Measurements from ENCODE around the gene TSPEAR. TPM values are rescaled to one million over a fixed set of nuclear protein-coding genes. Genes with fewer than 3 reads are reported as not detected.
A peak's percentile ranks its signal among the peaks of the same experiment; 100 is the strongest.
"Not testable (repeated sequence)": the region's sequence is repeated elsewhere in the genome, so short reads cannot be mapped to it uniquely, and the experiment has no call there.

Gene TSPEAR
- total RNA-seq, 1 donor from 2014 or later = not detected

GRCh38 chr21:44684483-44684882, 26.9 kb downstream of the TSPEAR start:
- H3K27me3 Mint-ChIP-seq = peaks cover 18% of the 10 kb centered on the region
- peaks cover under 1% of the 10 kb centered on the region for H3K9me3 Mint-ChIP-seq
- H3K4me3 Mint-ChIP-seq = no peak overlapping the region
- no peak for DNase-seq
- no peaks in the 10 kb centered on the region for H3K36me3 Mint-ChIP-seq (ENCODE audit: low read depth)
- H3K27ac Mint-ChIP-seq = no peak overlapping the region
- intact Hi-C loops (cut with micrococcal nuclease) = no loop called here
- H3K4me1 Mint-ChIP-seq = peaks cover 8% of the 10 kb centered on the region

GRCh38 chr21:44684077-44684476, 27.3 kb downstream of the TSPEAR start:
- Mint-ChIP-seq H3K4me3 (no peak overlapping the region), H3K4me1 (peaks cover 8% of the 10 kb centered on the region), H3K27me3 (peaks cover 18% of the 10 kb centered on the region), H3K9me3 (peaks cover 4% of the 10 kb centered on the region), H3K36me3 (ENCODE audit: low read depth) (no peaks in the 10 kb centered on the region), H3K27ac (no peak overlapping the region)
- intact Hi-C loops (cut with micrococcal nuclease) = no loop called here
- DNase-seq = no peak

GRCh38 chr21:44682580-44683151, 28.7 kb downstream of the TSPEAR start:
- H3K36me3 Mint-ChIP-seq (ENCODE audit: low read depth) = no peaks in the 10 kb centered on the region

GRCh38 chr21:44681861-44682579, 29.4 kb downstream of the TSPEAR start, which contains the start of gene KRTAP12-1:
TSS of gene KRTAP12-1 (minus strand) at chr21:44682163. CDS start at chr21:44682123, 40 bp downstream.
- Mint-ChIP-seq H3K27ac (no peak within 1 kb of the TSS), H3K36me3 (ENCODE audit: low read depth) (no peaks in the 10 kb centered on the region), H3K9me3 (peaks cover 4% of the 10 kb centered on the region), H3K27me3 (peaks cover 20% of the 10 kb centered on the region), H3K4me1 (peaks cover 8% of the 10 kb centered on the region), H3K4me3 (no peak within 1 kb of the TSS)
- intact Hi-C loops (cut with micrococcal nuclease) = no loop called here
- no peak for DNase-seq

More at GRCh38 chr21:44682580-44683151, 28.7 kb downstream of the TSPEAR start:
- Mint-ChIP-seq H3K4me1 (peaks cover 8% of the 10 kb centered on the region), H3K27ac (no peak overlapping the region), H3K4me3 (no peak overlapping the region), H3K9me3 (peaks cover 4% of the 10 kb centered on the region), H3K27me3 (peaks cover 18% of the 10 kb centered on the region)
- intact Hi-C loops (cut with micrococcal nuclease) = no loop called here
- DNase-seq = no peak

GRCh38 chr21:44681152-44681551, 30.2 kb downstream of the TSPEAR start:
- Mint-ChIP-seq H3K36me3 (ENCODE audit: low read depth) (no peaks in the 10 kb centered on the region), H3K27ac (no peak overlapping the region), H3K27me3 (peaks cover 23% of the 10 kb centered on the region), H3K9me3 (peaks cover 9% of the 10 kb centered on the region), H3K4me1 (peaks cover 4% of the 10 kb centered on the region), H3K4me3 (no peak overlapping the region)
- DNase-seq = no peak
- intact Hi-C loops (cut with micrococcal nuclease) = no loop called here

- Mint-ChIP-seq H3K4me3 (no peak overlapping the region), H3K9me3 (peaks cover 26% of the 10 kb centered on the region), H3K27ac (no peak overlapping the region), H3K36me3 (ENCODE audit: low read depth) (peaks cover 5% of the 10 kb centered on the region), H3K27me3 (peaks cover 28% of the 10 kb centered on the region), H3K4me1 (no peaks in the 10 kb centered on the region)
- DNase-seq = peak; percentile 34
- intact Hi-C loops (cut with micrococcal nuclease) = no loop called here
Observed at GRCh38 chr21:44677881-44678280, 33.5 kb downstream of the TSPEAR start.

GRCh38 chr21:44671911-44672310, 39.5 kb downstream of the TSPEAR start:
- Mint-ChIP-seq H3K27me3 (peaks cover 15% of the 10 kb centered on the region), H3K36me3 (ENCODE audit: low read depth) (peaks cover 10% of the 10 kb centered on the region), H3K4me1 (no peaks in the 10 kb centered on the region), H3K9me3 (peaks cover 35% of the 10 kb centered on the region), H3K27ac (no peak overlapping the region), H3K4me3 (no peak overlapping the region)
- intact Hi-C loops (cut with micrococcal nuclease) = no loop called here
- DNase-seq = no peak

- intact Hi-C loops (cut with micrococcal nuclease) = no loop called here
- Mint-ChIP-seq H3K27ac (no peak overlapping the region), H3K4me1 (no peaks in the 10 kb centered on the region), H3K9me3 (peaks cover 30% of the 10 kb centered on the region), H3K4me3 (no peak overlapping the region), H3K27me3 (peaks cover 13% of the 10 kb centered on the region), H3K36me3 (ENCODE audit: low read depth) (peaks cover 10% of the 10 kb centered on the region)
- DNase-seq = peak; percentile 43
Observed at GRCh38 chr21:44670642-44671432, 40.5 kb downstream of the TSPEAR start.

- Mint-ChIP-seq H3K27ac (no peak overlapping the region), H3K36me3 (ENCODE audit: low read depth) (peaks cover 3% of the 10 kb centered on the region), H3K9me3 (peaks cover 21% of the 10 kb centered on the region), H3K27me3 (peaks cover 13% of the 10 kb centered on the region), H3K4me1 (no peaks in the 10 kb centered on the region), H3K4me3 (no peak overlapping the region)
- intact Hi-C loops (cut with micrococcal nuclease) = no loop called here
- DNase-seq = no peak
Observed at GRCh38 chr21:44667612-44668011, 43.8 kb downstream of the TSPEAR start.

- Mint-ChIP-seq H3K4me3 (no peak within 1 kb of the TSS), H3K36me3 (ENCODE audit: low read depth) (peaks cover 4% of the 10 kb centered on the region), H3K27me3 (peaks cover 20% of the 10 kb centered on the region), H3K4me1 (no peaks in the 10 kb centered on the region), H3K9me3 (peaks cover 27% of the 10 kb centered on the region), H3K27ac (no peak within 1 kb of the TSS)
- DNase-seq = no peak
- intact Hi-C loops (cut with micrococcal nuclease) = no loop called here
Observed at GRCh38 chr21:44666401-44667320, 44.7 kb downstream of the TSPEAR start, which contains the start of gene KRTAP12-2. TSS of gene KRTAP12-2 (minus strand) at chr21:44666927. CDS start at chr21:44666886, 41 bp downstream.

- no peak overlapping the region for H3K4me3 Mint-ChIP-seq
- no peak for DNase-seq
- intact Hi-C loops (cut with micrococcal nuclease) = no loop called here
- H3K36me3 Mint-ChIP-seq (ENCODE audit: low read depth) = peaks cover 4% of the 10 kb centered on the region
- H3K27me3 Mint-ChIP-seq = peaks cover 20% of the 10 kb centered on the region
- H3K27ac Mint-ChIP-seq = no peak overlapping the region
- H3K4me1 Mint-ChIP-seq = no peaks in the 10 kb centered on the region
- H3K9me3 Mint-ChIP-seq = peaks cover 28% of the 10 kb centered on the region
Observed at GRCh38 chr21:44664691-44665090, 46.7 kb downstream of the TSPEAR start.

GRCh38 chr21:44661567-44661966, 49.8 kb downstream of the TSPEAR start:
- H3K36me3 Mint-ChIP-seq (ENCODE audit: low read depth) = peaks cover 26% of the 10 kb centered on the region
- peaks cover 30% of the 10 kb centered on the region for H3K4me1 Mint-ChIP-seq
- peaks cover 15% of the 10 kb centered on the region for H3K27me3 Mint-ChIP-seq
- DNase-seq; H3K27ac Mint-ChIP-seq; intact Hi-C loops (cut with micrococcal nuclease); H3K4me3 Mint-ChIP-seq: not testable (repeated sequence)
- peaks cover 47% of the 10 kb centered on the region for H3K9me3 Mint-ChIP-seq
